Stimulated activated naive CD4-positive, alpha-beta T cell (primary cell): ENCODE data around the gene RELT.
"Not testable (repeated sequence)": the region's sequence is repeated elsewhere in the genome, so short reads cannot be mapped to it uniquely, and the experiment has no call there.

Experiments used
- DNase-seq, 6 experiments: peaks; one replicate each; lab custom pipeline; 2025; lab: John Stamatoyannopoulos, UW

Gene RELT

DNA sequence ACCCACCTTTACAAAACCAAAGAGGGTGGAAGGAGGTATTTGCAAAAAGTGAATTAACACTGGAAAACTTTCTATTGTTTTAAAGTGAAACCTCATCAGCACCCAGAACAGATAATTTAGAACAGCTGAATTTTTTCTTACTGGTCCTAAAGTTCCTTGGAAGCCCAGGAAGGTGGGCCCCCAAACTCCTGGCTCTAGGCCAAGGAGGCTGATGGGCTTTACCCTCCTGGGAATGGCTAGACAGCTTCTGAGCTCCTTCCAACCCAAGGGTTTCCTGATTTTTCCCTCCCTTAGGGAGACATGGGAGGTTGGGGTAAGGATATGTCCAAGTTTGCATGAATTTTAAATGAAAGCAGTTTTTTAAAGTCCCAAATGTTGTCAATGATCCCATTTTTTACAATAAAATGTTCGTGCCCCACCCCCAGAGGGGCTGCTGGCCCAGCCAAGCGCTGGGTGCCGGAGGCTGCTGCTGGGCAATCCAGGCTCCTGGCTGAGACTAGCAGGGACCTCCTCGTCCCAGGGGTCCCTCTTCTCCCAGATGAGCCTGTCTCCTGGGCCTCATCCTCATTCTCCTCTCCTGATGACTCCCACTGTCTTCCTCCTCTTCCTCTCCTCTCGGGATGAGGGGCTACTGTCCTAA lies 28.4 kb downstream of the RELT start:
- no peak for DNase-seq

DNA sequence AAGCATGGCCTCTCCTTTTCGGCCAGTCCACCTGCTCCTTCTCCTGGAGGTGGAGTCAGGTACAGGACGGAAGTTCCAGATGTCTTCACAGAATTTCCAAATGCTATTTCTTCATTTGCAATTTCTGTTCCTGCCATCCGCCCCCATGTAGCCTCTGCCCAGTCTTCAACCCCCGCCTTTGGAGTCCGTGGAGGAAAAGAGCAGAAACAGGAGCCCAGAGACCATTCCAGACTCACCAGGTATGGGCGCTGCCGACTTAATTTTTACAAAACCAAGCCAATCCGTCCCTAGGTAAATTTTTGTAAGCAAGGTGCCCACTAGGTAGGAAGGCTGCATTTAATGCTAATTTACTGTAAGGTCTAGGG lies 28.9 kb downstream of the RELT start:
- DNase-seq = no peak

DNA sequence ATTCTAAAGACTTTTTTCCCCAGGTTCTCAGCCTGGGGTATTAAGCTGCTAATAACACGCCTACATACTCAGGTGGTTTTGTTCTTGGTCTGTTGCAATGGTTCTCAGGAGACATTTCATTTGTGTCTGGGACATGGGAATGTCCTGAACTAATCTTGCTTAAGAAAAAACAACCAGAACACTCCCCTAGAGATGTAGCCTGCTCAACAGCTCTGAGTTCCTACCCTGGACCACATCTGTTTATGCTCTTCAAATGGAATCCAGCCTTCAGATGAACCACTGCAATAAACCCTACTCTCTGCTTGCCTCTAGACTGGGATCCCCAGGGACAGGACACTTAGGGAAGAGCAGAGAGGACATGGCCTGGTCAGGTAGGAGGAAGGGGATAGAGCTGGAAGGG lies 29.9 kb downstream of the RELT start:
- DNase-seq = no peak

DNA sequence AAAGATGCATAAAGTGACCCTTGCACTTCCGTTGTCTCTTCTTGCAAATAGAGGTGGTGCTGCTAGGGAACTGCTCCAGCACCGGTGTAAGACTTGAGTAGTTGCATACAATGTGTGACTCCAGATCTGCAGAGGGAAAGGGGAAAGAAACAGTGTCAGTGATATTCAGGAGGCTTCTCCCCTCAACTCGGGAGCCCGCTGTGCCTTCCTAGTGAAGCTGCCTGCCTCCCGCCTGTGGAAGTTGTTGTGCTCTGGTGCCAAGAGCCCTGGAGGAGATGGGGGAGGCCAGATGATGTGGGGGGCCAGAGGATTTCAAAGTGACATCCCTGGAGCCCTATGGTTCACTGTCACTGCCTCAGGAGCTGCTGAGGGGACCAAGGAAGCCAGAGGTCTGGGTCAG lies 30.4 kb downstream of the RELT start:
- no peak for DNase-seq

DNA sequence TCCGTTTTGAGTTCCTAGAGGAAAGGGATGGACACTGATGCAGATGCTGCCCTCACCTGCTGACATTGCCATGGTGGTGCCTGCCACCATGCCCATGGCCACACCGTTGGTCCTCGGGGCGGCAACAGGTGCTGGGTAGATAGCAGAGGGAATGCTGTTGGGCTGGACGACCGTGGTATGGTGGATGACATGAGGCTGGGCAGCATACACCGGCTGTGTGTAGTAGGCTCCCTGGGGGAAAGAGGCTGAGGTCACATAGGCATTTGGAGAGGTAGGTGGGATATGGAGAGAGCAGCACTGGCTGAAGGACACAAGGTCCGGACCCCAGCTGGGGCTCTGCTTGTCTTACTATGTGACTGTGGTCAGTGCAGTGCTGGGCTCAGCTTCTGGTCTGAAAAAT lies 33.2 kb downstream of the RELT start:
- no peak for DNase-seq

DNA sequence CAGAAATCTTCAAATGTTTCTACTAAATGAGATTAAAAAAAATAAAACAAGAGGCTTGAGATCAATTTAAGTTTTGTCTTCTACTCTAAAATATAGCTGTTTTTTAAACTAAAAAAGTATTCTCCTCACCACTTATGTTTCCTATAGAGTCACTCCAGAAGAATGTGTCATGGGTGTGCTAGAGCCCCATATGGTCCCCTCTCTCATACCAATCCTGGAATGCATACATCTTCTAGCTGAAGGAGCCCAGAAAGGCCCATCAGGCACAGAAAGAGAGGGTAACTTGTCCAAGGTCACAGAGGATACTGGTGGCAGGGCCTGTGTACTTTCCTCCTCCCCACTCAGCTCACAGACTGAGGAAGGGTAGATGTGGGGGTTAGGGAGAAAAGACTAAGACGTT lies 34.4 kb downstream of the RELT start:
- DNase-seq = no peak

DNA sequence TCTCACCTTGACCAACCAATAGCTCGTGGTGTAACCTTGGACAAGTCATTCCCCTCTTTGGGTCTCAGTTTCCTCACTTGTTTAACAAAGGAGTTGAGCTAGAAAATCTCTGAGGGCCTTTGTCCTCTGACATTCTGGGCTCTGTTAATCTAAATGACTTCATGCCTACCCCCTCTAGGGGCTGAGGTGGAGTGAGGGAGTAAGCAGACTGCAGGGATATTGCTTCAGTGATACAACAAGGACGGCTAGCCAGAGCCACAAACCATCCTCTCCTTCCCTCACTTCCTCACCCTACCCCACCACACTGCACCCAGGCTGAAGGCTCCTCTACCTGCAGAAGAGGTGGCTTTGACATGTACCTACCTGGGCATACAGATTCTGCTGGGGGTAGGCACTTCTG lies 34.8 kb downstream of the RELT start:
- no peak for DNase-seq

DNA sequence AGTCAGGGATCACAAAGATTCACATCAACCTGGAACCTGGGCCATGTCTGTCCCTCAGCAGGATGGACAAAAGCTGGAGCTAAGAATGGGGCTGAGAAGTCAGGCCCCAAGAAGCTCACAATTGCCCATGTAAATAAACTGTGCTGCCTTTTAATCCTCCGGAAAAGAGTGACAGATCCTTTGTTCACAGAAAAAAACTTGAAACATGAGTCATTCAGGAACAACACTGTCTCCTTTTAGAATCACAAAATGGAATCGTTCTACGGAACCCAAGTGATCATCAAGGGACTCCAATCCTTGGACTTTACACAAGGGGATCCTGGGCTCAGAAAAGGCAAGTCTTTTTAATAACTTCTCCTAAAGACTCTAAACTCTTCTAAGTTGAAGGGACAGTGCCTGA lies 36.1 kb downstream of the RELT start:
- no peak for DNase-seq

- DNase-seq = no peak
Measured at GRCh38 chr11:73413256-73413655, 37.1 kb downstream of the RELT start.

DNA sequence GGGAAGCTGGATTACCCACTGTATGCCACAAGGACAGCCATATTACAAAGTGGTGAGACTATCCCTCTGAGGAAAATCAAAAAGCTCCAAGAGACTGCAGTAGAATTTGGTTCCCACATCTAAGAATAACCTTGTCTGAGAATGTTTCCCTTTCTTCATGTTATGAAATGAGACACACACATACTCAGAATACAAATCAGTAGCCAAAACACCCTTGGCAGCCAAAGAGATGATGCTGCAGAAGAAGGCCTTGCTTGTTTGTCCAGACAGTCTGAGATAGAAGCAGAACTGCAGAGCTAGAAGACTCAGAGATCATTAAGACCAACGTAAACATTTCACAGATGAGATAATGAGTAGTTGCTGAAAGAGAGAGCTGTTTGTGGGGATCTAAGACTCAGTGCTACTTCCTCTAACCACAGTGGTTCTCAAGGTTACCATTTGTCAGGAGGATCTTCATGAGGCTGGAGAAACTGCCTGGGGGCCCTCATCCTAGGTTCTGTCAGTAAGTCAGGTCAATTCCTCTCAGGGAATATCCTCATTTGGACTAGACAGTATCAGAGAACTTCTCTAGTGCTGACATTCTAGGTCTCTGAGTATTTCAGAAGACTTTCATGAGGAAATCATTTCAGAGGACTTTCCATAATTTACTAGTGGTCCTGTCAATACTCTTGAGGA lies 38.9 kb downstream of the RELT start:
- no peak for DNase-seq

- no peak for DNase-seq
Measured at GRCh38 chr11:73415854-73416615, 39.8 kb downstream of the RELT start.

DNA sequence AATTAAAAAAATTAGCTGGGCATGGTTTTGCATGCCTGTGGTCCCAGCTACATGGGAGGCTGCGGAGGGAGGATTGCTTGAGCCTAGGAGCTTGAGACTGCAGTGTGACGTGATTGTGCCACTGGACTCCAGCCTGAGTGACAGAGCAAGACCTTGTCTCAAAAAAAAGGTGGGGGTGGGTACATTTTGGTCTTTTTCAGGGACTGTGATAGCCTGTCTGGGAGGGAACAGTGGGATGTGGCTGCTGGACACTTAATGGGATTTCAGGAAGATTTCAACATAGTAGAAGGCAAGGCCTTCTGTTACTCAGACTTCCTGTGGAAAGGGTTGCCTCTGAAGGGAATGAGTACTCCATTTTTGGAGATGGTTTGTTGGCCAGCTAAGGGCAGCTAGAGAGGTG lies 40.6 kb downstream of the RELT start:
- DNase-seq = no peak

GRCh38 chr11:73420136-73420535 lies 43.9 kb downstream of the RELT start:
- DNase-seq = no peak

DNA sequence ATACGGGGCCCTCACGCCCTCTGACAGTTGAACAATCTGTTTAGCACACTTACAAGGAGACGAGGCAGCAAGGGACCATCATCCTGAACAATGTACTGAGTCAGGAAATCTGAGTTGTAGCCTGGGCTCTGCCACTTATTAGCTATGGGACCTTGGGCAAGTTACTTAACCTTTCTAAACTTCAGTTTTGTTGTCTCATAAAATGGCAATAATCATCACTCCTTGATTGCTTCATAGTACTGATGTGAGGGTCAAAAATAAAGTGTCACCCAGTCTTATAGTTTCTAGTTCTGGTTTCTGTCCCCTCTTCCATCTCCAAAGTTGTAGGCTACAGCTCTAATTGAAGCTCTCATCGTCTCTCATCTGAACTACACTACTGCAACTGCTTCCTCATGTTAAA lies 46.7 kb downstream of the RELT start:
- no peak for DNase-seq

GRCh38 chr11:73423506-73423905 lies 47.3 kb downstream of the RELT start:
- DNase-seq = no peak

GRCh38 chr11:73425108-73425507 lies 48.9 kb downstream of the RELT start:
- DNase-seq = no peak

DNA sequence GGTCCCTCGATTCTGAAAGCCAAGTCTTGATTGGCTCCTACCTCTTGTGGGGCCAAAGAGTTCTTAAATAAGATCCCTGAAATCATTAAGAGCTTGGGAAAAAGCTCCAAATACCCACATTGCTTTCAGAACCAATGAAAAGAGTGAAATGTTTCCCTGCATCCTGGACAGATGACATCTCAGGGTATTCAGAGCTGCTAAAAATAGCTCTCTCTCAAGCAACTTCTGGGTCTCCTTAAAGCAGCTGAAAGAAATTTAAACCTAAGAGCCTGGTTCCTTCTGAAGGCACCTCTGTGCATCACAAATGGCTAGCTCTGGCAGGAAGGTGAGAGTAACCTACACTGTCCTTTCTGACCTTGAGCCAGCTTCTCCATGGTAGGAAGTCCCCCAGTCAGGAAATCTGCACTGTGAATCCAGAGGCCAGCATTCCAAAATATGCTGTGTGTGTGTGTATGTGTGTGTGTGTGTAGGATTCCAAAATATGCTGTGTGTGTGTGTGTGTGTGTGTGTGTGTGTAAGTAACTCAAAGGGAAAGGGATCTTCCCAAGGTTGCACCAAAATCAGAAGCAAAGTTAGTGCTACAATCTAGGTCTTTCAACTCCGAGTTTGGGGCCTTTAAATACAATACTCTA lies 50.1 kb downstream of the RELT start:
- no peak for DNase-seq

GRCh38 chr11:73428227-73428626 lies 52.0 kb downstream of the RELT start:
- no peak for DNase-seq

DNA sequence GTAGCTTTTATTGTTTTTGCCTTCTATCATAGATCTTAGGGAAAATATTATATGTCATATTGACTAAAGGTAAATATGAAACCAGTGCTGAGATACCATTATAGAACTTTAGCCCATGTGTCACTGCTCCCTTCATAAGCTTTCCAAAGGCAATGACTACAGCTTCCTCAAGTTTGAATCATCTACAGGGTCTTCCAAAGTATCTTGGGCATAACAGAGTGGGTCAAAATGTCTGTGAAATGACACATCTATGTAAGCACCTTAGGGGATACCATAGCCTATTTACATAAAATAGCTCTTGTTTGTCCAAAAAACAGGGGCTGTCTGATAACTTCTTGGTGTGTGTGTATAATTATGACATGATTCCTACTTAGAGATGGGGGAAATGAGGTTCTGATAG lies 52.5 kb downstream of the RELT start:
- no peak for DNase-seq

DNA sequence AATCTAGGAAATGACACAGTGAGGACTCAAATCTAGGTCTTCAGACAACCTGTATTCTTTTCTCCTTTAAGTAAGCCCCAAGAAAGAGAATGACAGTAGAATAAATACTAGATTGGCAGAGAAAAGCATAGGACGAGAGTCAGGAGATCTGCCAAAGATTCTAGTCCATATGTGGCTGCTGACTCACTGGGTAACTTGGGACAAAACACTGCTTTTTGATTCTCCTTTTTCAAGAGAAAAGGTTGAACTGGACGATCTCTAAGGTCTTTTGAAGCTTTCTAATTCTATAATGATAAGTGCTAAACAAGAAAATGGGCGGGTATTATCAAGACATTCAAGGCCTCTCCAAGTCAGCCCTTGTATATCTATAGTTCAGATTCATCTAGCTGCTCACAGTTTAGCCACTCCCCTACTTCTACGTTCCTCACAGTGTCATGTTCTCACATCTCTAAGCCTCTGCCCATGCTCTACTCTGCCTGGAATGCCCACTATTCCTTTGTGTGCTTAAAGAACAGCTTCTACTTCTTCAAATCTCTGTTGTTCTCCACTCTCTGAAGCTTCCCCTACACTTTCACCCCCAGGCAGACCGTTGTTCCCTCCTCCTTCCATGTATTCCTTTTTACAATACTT lies 53.0 kb downstream of the RELT start:
- DNase-seq = no peak

DNA sequence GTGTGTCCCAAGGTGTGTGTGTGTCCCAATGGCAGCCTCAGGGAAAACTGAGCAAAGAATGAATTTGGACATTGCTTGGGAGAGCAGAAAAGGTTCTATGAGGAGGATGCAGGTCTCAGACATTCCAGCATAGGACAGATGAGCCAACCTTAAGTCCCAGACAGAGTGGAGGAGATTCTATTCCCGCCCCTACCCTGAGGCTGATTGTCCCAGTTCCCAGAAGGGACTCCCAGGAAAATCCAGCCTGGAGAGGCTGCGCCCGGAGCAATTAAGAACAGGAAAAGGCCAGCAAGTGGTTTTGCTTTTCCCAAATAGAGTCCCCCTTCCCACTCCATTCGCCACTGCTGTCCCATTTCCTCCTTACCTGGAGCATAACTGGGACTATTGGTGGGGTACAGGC lies 54.1 kb downstream of the RELT start:
- DNase-seq = no peak

GRCh38 chr11:73431396-73431795 lies 55.2 kb downstream of the RELT start:
- DNase-seq = no peak

DNA sequence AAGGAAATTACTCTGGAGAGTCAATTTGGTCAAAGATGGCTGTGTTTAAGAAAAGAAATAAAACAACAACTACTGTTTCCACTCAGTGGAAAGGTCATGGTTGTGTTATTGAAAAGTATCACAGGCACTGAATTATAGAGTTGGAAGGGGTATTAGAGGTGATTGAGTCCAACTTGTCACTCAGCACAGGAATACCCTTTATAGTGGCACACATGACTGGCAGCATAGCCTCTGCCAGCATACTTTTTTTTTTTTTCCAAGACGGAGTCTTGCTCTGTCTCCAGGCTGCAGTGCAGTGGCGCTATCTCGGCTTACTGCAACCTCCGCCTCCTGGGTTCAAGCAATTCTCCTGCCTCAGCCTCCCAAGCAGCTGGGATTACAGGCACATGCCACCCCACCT lies 60.7 kb downstream of the RELT start:
- DNase-seq = not testable (repeated sequence)
